Mesendoderm (in vitro differentiated cells): ENCODE results near the gene CHAC1.

Source experiments
- DNase-seq: peaks from one replicate; pipeline ENCODE4 v3.0.0; 2013
- H2AK5ac ChIP-seq: 2 replicates; pipeline ENCODE4 v1.6.1; 2013; ENCODE audit warnings: low read length, inconsistent platforms
- H2BK120ac ChIP-seq: 2 replicates; pipeline ENCODE4 v1.6.1; 2013; ENCODE audit warnings: low read depth, mild to moderate bottlenecking, low read length, moderate library complexity, mixed read lengths
- H2BK15ac ChIP-seq: replicated peaks from 2 replicates; pipeline ENCODE4 v1.6.1; 2013; ENCODE audit warnings: low read depth, mild to moderate bottlenecking, moderate library complexity
- H2BK5ac ChIP-seq: 2 replicates; pipeline ENCODE4 v1.6.1; 2013; ENCODE audit warnings: low read length, inconsistent platforms
- H3K18ac ChIP-seq: 2 replicates; pipeline ENCODE4 v1.6.1; 2013; ENCODE audit warnings: mild to moderate bottlenecking, low read length, mixed read lengths
- H3K23ac ChIP-seq: one replicate; pipeline ENCODE4 v1.6.1; 2013; ENCODE audit warnings: low read length
- H3K27ac ChIP-seq: 2 replicates; pipeline ENCODE4 v1.5.1; 2013; ENCODE audit warnings: low read depth, mild to moderate bottlenecking, inconsistent platforms, low read length, moderate library complexity
- H3K27me3 ChIP-seq: 2 replicates; pipeline ENCODE4 v1.6.1; 2013; ENCODE audit warnings: low read length, control low read depth, mild to moderate bottlenecking, inconsistent platforms; ENCODE audit not compliant: insufficient read depth, poor library complexity
- H3K36me3 ChIP-seq: 2 replicates; pipeline ENCODE4 v1.6.1; 2013; ENCODE audit warnings: low read length, inconsistent platforms; ENCODE audit not compliant: control insufficient read depth, insufficient read depth
- H3K4ac ChIP-seq: one replicate; pipeline ENCODE4 v1.6.1; 2013; ENCODE audit warnings: low read depth, mild to moderate bottlenecking, low read length, moderate library complexity
- H3K4me1 ChIP-seq: 2 replicates; pipeline ENCODE4 v1.6.1; 2013; ENCODE audit warnings: low read depth, low read length, inconsistent platforms; ENCODE audit not compliant: control insufficient read depth
- H3K4me2 ChIP-seq: 2 replicates; pipeline ENCODE4 v1.6.1; 2013; ENCODE audit warnings: low read length
- H3K4me3 ChIP-seq: 2 replicates; pipeline ENCODE4 v1.5.1; 2013; ENCODE audit warnings: mild to moderate bottlenecking, low read length
- H3K56ac ChIP-seq: one replicate; pipeline ENCODE4 v1.6.1; 2013; ENCODE audit warnings: low read length
- H3K79me1 ChIP-seq: 2 replicates; pipeline ENCODE4 v1.6.1; 2013; ENCODE audit warnings: low read length, inconsistent platforms
- H3K79me2 ChIP-seq: 2 replicates; pipeline ENCODE4 v1.6.1; 2013; ENCODE audit warnings: mild to moderate bottlenecking, low read length; ENCODE audit not compliant: control insufficient read depth, insufficient read depth
- H3K9ac ChIP-seq: 2 replicates; pipeline ENCODE4 v1.6.1; 2013; ENCODE audit warnings: low read length, inconsistent platforms
- H4K5ac ChIP-seq: one replicate; pipeline ENCODE4 v1.6.1; 2013; ENCODE audit warnings: low read length
- H4K8ac ChIP-seq: one replicate; pipeline ENCODE4 v1.6.1; 2013; ENCODE audit warnings: low read depth, mild to moderate bottlenecking, control low read depth, low read length, moderate library complexity
- WGBS: extraction: QIAGEN DNeasy Blood & Tissue Kit; methylation state at CpG from one replicate; pipeline ENCODE4 v1.1.7; 2013; ENCODE audit warnings: low lambda C conversion rate, missing lambda C conversion rate; ENCODE audit not compliant: insufficient coverage; ENCODE audit errors: extremely low coverage; 5-methylcytosine and 5-hydroxymethylcytosine counted together

Gene CHAC1

GRCh38 chr15:40933517-40933902 is 19.8 kb upstream of the CHAC1 start:
- Histone ChIP-seq H3K79me2 (no peaks in the 10 kb centered on the region), H3K4ac (no peak overlapping the region), H2BK5ac (no peak overlapping the region), H3K23ac (no peak overlapping the region), H3K18ac (no peak overlapping the region), H2BK15ac (no peak overlapping the region), H2BK120ac (no peak overlapping the region), H3K4me1 (peaks cover 2% of the 10 kb centered on the region), H3K79me1 (no peaks in the 10 kb centered on the region), H3K4me2 (no peak overlapping the region), H3K27me3 (peaks cover 22% of the 10 kb centered on the region), H2AK5ac (no peak overlapping the region), H3K4me3 (no peak overlapping the region), H3K56ac (no peak overlapping the region), H3K36me3 (no peaks in the 10 kb centered on the region), H4K5ac (no peak overlapping the region), H4K8ac (no peak overlapping the region), H3K9ac (no peak overlapping the region), H3K27ac (no peak overlapping the region)
- DNase-seq: no peak
- 100% methylated on average over 1 of the region's 3 CpGs for WGBS

DNA sequence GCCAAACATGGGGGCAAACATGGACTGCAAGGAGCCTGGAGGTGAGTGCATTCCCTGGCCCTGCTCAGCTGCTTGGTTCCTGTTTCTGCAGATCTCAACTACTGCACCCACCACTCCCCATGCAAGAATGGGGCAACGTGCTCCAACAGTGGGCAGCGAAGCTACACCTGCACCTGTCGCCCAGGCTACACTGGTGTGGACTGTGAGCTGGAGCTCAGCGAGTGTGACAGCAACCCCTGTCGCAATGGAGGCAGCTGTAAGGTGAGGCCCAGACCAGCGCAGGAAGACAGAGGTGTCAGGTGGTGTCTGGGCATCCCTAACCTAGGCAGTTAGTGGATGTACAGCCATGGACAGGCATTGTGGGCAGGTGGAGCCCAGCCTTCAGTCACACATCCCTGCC is 18.8 kb upstream of the CHAC1 start:
- no CpG with 5 or more reads among the region's 6 CpGs for WGBS
- Histone ChIP-seq H3K36me3 (no peaks in the 10 kb centered on the region), H2BK15ac (no peak overlapping the region), H3K4me2 (no peak overlapping the region), H3K4me1 (peaks cover 2% of the 10 kb centered on the region), H3K9ac (no peak overlapping the region), H3K18ac (no peak overlapping the region), H3K79me1 (no peaks in the 10 kb centered on the region), H3K56ac (no peak overlapping the region), H4K5ac (no peak overlapping the region), H3K4ac (no peak overlapping the region), H3K27me3 (peaks cover 17% of the 10 kb centered on the region), H3K27ac (no peak overlapping the region), H2BK120ac (no peak overlapping the region), H3K79me2 (no peaks in the 10 kb centered on the region), H3K23ac (no peak overlapping the region), H2BK5ac (no peak overlapping the region), H3K4me3 (no peak overlapping the region), H4K8ac (no peak overlapping the region), H2AK5ac (no peak overlapping the region)
- no peak for DNase-seq

- no peaks in the 10 kb centered on the region for H3K4me1 ChIP-seq
- no peak overlapping the region for H3K4me2 ChIP-seq
- WGBS: no CpG with 5 or more reads among the region's 31 CpGs
- H4K8ac ChIP-seq: no peak overlapping the region
- H3K56ac ChIP-seq: no peak overlapping the region
- H3K23ac ChIP-seq: peak overlapping the region; percentile 94
- no peak overlapping the region for H4K5ac ChIP-seq
- H3K27ac ChIP-seq: no peak overlapping the region
- H3K9ac ChIP-seq: no peak overlapping the region
- no peak overlapping the region for H2AK5ac ChIP-seq
- H3K27me3 ChIP-seq: peaks cover 2% of the 10 kb centered on the region
- H2BK15ac ChIP-seq: no peak overlapping the region
- no peak overlapping the region for H3K4ac ChIP-seq
- H2BK120ac ChIP-seq: no peak overlapping the region
- no peaks in the 10 kb centered on the region for H3K79me1 ChIP-seq
- H3K4me3 ChIP-seq: no peak overlapping the region
- DNase-seq: no peak
- H2BK5ac ChIP-seq: no peak overlapping the region
- H3K18ac ChIP-seq: no peak overlapping the region
- no peaks in the 10 kb centered on the region for H3K36me3 ChIP-seq
- no peaks in the 10 kb centered on the region for H3K79me2 ChIP-seq
These were observed 17.0 kb upstream of the CHAC1 start for GRCh38 chr15:40936234-40936708.

DNA sequence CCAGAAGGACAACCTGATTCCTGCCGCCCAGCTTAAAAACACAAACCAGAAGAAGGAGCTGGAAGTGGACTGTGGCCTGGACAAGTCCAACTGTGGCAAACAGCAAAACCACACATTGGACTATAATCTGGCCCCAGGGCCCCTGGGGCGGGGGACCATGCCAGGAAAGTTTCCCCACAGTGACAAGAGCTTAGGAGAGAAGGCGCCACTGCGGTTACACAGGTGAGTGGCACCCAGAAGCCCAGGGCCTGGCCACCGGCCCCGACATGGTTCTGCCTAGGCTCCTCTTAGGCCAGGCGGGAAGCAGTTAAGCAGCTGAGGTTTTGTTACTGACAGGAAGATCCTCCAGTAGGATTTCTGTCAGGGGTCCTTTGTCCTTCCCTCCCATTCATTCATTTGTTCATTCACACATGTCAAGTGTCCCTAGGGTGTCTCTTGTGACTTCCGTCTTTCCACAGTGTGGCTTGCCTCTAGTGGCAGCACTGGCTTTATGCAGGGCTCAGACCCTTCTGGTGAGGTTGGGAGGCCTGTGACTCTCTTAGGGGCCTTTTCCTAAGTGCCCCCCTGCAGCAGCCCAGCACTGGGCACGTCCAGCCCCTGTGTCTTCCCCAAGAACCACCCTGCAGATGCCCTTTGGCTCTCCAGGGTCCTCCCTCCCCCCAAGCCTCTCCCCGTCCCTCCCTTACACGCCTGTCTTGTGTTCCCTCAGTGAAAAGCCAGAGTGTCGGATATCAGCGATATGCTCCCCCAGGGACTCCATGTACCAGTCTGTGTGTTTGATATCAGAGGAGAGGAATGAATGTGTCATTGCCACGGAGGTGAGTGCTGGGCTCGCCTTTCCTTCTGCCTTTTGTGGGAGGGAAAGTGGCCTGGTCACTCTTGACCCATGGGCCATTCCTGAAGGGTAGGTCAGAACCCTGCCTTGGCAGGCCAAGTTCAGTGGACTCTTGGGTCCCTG is 16.3 kb upstream of the CHAC1 start:
- Histone ChIP-seq H3K27me3 (no peaks in the 10 kb centered on the region), H4K8ac (no peak overlapping the region), H3K27ac (no peak overlapping the region), H3K9ac (no peak overlapping the region), H2BK15ac (no peak overlapping the region), H4K5ac (no peak overlapping the region), H3K56ac (no peak overlapping the region), H2AK5ac (no peak overlapping the region), H3K4me2 (no peak overlapping the region), H3K18ac (no peak overlapping the region), H2BK5ac (no peak overlapping the region), H3K79me2 (no peaks in the 10 kb centered on the region), H3K36me3 (no peaks in the 10 kb centered on the region), H3K23ac (peak overlapping the region; percentile 94), H3K4me1 (no peaks in the 10 kb centered on the region), H3K4me3 (no peak overlapping the region), H3K79me1 (no peaks in the 10 kb centered on the region), H3K4ac (no peak overlapping the region), H2BK120ac (no peak overlapping the region)
- peak; percentile 64 for DNase-seq
- no CpG with 5 or more reads among the region's 15 CpGs for WGBS

- no peaks in the 10 kb centered on the region for H3K27me3 ChIP-seq
- no peak overlapping the region for H2BK120ac ChIP-seq
- no peak overlapping the region for H3K9ac ChIP-seq
- H3K36me3 ChIP-seq: no peaks in the 10 kb centered on the region
- H3K56ac ChIP-seq: no peak overlapping the region
- no peak overlapping the region for H2AK5ac ChIP-seq
- H3K23ac ChIP-seq: no peak overlapping the region
- no peak for DNase-seq
- H4K5ac ChIP-seq: no peak overlapping the region
- no peak overlapping the region for H3K4ac ChIP-seq
- no peak overlapping the region for H3K4me3 ChIP-seq
- no peak overlapping the region for H2BK15ac ChIP-seq
- no peak overlapping the region for H2BK5ac ChIP-seq
- H3K18ac ChIP-seq: no peak overlapping the region
- H3K79me2 ChIP-seq: no peaks in the 10 kb centered on the region
- H4K8ac ChIP-seq: no peak overlapping the region
- H3K27ac ChIP-seq: no peak overlapping the region
- no peak overlapping the region for H3K4me2 ChIP-seq
- peaks cover 1% of the 10 kb centered on the region for H3K4me1 ChIP-seq
- WGBS: no CpG with 5 or more reads among the region's 19 CpGs
- H3K79me1 ChIP-seq: no peaks in the 10 kb centered on the region
These were observed 15.3 kb upstream of the CHAC1 start for GRCh38 chr15:40937762-40938535.
